SJSA1 (cell line): Measurements from ENCODE around the gene RCAN1. TPM values are rescaled to one million over a fixed set of nuclear protein-coding genes. Genes with fewer than 3 reads are reported as not detected.
A peak's percentile ranks its signal among the peaks of the same experiment; 100 is the strongest.

Experiments
- DNase-seq, 2 experiments: peaks; one replicate each; pipeline ENCODE4 v3.0.0-alpha.2; 2015 to 2020; ENCODE audit warnings: low spot score in 2 of 2, low read depth in 1 of 2
- H3K27ac ChIP-seq: fragments of 250-450 bp; sonication (Bioruptor Pico); 2 replicates; pipeline ENCODE4 v1.5.1; 2020; ENCODE audit warnings: mild to moderate bottlenecking, moderate library complexity
- H3K27me3 ChIP-seq: fragments of 250-450 bp; sonication (Bioruptor Pico); replicated peaks from 2 replicates; pipeline ENCODE4 v1.5.1; 2020; ENCODE audit warnings: mild to moderate bottlenecking, moderate library complexity
- H3K36me3 ChIP-seq: fragments of 250-450 bp; sonication (Bioruptor Pico); 2 replicates; pipeline ENCODE4 v1.5.1; 2020; ENCODE audit warnings: mild to moderate bottlenecking
- H3K4me1 ChIP-seq: fragments of 250-450 bp; sonication (Bioruptor Pico); replicated peaks from 2 replicates; pipeline ENCODE4 v1.6.1; 2021; ENCODE audit warnings: mild to moderate bottlenecking
- H3K4me3 ChIP-seq: fragments of 250-450 bp; sonication (Bioruptor Pico); 2 replicates; pipeline ENCODE4 v1.5.1; 2020; ENCODE audit warnings: mild to moderate bottlenecking
- H3K9me3 ChIP-seq: fragments of 250-450 bp; sonication (Bioruptor Pico); replicated peaks from 2 replicates; pipeline ENCODE4 v1.5.1; 2020; ENCODE audit warnings: mild to moderate bottlenecking
- total RNA-seq: library from RNA; depleted of rRNA; stranded (reverse); fragments of >200 nt; shearing (Covaris generic); gene quantifications from 2 replicates; pipeline ENCODE4 v1.2.3, GENCODE V29; 2014

Gene RCAN1
- total RNA-seq, 1 experiment from 2014 or later = 132 TPM

GRCh38 chr21:34526241-34526617, 88.7 kb downstream of the RCAN1 start:
- peaks cover 42% of the 10 kb centered on the region for H3K36me3 ChIP-seq
- H3K27me3 ChIP-seq = no peaks in the 10 kb centered on the region
- peaks cover 44% of the 10 kb centered on the region for H3K4me1 ChIP-seq
- H3K4me3 ChIP-seq = peak overlapping the region; percentile 45
- DNase-seq = no peak
- H3K27ac ChIP-seq = peak overlapping the region; percentile 94
- no peaks in the 10 kb centered on the region for H3K9me3 ChIP-seq

GRCh38 chr21:34524646-34525601, 90.0 kb downstream of the RCAN1 start:
- peaks cover 33% of the 10 kb centered on the region for H3K4me1 ChIP-seq
- peak in 1 of 2 experiments; percentile 57 for DNase-seq
- no peaks in the 10 kb centered on the region for H3K9me3 ChIP-seq
- peaks cover 55% of the 10 kb centered on the region for H3K36me3 ChIP-seq
- peak overlapping the region; percentile 45 for H3K4me3 ChIP-seq
- H3K27ac ChIP-seq = peak overlapping the region; percentile 94
- no peaks in the 10 kb centered on the region for H3K27me3 ChIP-seq

- Histone ChIP-seq H3K27ac (no peak overlapping the region), H3K36me3 (peaks cover 72% of the 10 kb centered on the region), H3K27me3 (no peaks in the 10 kb centered on the region), H3K4me3 (no peak overlapping the region), H3K4me1 (peaks cover 27% of the 10 kb centered on the region), H3K9me3 (no peaks in the 10 kb centered on the region)
- DNase-seq = no peak
These were observed 91.8 kb downstream of the RCAN1 start for GRCh38 chr21:34523019-34523555.

GRCh38 chr21:34522284-34522683, 92.6 kb downstream of the RCAN1 start:
- no peak for DNase-seq
- Histone ChIP-seq H3K36me3 (peaks cover 80% of the 10 kb centered on the region), H3K27ac (no peak overlapping the region), H3K9me3 (no peaks in the 10 kb centered on the region), H3K4me1 (peaks cover 19% of the 10 kb centered on the region), H3K4me3 (no peak overlapping the region), H3K27me3 (no peaks in the 10 kb centered on the region)

DNA sequence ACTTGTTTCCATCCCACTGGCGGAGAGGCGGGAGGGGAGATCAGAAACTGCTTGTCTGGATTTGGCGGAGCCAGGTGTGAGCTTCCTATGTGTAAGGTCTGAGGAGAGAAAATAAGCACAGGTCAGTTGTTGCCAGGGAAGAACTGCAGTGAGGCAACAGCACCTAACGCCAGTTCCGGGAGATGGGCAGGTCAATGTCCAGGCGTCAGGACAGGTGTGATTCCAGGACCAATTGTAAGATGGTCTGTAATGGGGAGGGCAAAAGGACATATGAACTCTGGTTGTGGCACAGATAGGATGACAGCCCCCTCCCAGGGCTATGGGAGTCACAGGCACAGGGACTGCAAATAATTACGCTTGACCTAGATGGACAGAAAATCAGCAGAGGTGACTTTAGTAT, 93.4 kb downstream of the RCAN1 start:
- no peak for DNase-seq

DNA sequence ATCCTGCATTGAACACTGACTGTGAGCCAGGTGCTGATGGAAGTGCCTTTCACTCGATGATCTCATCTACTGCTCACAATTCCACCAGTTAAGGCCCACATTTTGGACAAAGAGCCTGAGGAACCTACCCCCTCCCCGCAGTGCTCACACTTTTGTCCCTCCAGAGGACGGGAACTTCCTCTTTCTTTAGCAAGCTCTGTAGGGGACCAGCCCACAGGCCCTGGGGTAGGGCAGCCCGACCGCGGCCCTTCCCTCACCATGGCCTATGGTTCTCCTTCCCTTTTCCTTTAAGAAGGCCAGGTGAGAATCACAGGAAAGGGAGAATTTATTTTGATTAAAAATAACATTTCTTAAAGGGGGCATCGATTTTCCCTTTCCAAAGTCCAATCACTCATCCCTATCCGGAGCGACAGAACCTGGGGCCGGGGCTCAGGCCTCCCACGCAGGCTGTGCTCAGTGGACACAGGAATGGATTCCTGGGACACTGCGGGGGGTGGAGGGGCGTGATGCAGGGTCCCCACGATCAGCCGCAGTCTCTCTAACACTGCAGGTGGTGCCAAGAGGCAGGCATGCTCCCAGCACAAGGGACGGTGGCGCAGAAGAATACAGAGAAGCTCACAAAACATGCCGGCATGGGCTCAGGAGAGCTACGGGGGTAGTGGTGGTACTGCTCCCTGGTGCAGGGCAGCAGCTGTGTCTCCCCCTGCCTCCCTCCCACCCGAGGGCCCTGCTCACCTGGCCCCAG, 94.0 kb downstream of the RCAN1 start:
- no peak for DNase-seq
- no peaks in the 10 kb centered on the region for H3K9me3 ChIP-seq
- no peaks in the 10 kb centered on the region for H3K27me3 ChIP-seq
- peaks cover 16% of the 10 kb centered on the region for H3K4me1 ChIP-seq
- no peak overlapping the region for H3K4me3 ChIP-seq
- H3K36me3 ChIP-seq = peaks cover 93% of the 10 kb centered on the region
- no peak overlapping the region for H3K27ac ChIP-seq

More for the DNA sequence above, 93.4 kb downstream of the RCAN1 start:
- H3K9me3 ChIP-seq = no peaks in the 10 kb centered on the region
- peaks cover 87% of the 10 kb centered on the region for H3K36me3 ChIP-seq
- H3K27ac ChIP-seq = no peak overlapping the region
- peaks cover 16% of the 10 kb centered on the region for H3K4me1 ChIP-seq
- H3K27me3 ChIP-seq = no peaks in the 10 kb centered on the region
- no peak overlapping the region for H3K4me3 ChIP-seq

GRCh38 chr21:34520281-34520680, 94.6 kb downstream of the RCAN1 start:
- no peak for DNase-seq
- H3K27ac ChIP-seq = no peak overlapping the region
- H3K4me1 ChIP-seq = peaks cover 16% of the 10 kb centered on the region
- H3K36me3 ChIP-seq = peaks cover 97% of the 10 kb centered on the region
- H3K27me3 ChIP-seq = no peaks in the 10 kb centered on the region
- H3K4me3 ChIP-seq = no peak overlapping the region
- no peaks in the 10 kb centered on the region for H3K9me3 ChIP-seq

GRCh38 chr21:34519694-34520093, 95.2 kb downstream of the RCAN1 start:
- no peak for DNase-seq
- Histone ChIP-seq H3K4me3 (no peak overlapping the region), H3K9me3 (no peaks in the 10 kb centered on the region), H3K27me3 (no peaks in the 10 kb centered on the region), H3K27ac (no peak overlapping the region), H3K36me3 (peaks cover 95% of the 10 kb centered on the region), H3K4me1 (peaks cover 10% of the 10 kb centered on the region)

DNA sequence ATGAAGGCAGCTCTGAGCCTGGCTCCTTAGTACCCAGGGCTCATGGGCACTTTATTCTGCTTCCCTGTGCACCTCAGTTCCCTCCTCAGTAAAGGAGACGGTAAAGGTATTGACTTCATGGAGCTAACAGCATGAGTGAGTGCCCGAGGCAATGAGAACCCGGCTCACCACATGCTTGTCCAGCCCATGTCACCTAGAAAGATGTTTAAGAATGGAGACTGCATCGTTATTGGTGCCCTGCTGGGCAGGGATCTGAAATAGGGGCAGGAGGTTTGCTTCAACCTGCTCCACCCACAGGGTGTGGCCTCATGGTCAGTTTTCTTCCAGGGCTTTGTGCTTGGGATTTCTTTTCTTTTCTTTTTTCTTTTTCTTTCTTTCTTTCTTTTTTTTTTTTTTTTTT, 95.9 kb downstream of the RCAN1 start:
- no peaks in the 10 kb centered on the region for H3K9me3 ChIP-seq
- no peak for DNase-seq
- H3K36me3 ChIP-seq = peaks cover 91% of the 10 kb centered on the region
- H3K4me3 ChIP-seq = no peak overlapping the region
- H3K4me1 ChIP-seq = peaks cover 3% of the 10 kb centered on the region
- no peak overlapping the region for H3K27ac ChIP-seq
- no peaks in the 10 kb centered on the region for H3K27me3 ChIP-seq

DNA sequence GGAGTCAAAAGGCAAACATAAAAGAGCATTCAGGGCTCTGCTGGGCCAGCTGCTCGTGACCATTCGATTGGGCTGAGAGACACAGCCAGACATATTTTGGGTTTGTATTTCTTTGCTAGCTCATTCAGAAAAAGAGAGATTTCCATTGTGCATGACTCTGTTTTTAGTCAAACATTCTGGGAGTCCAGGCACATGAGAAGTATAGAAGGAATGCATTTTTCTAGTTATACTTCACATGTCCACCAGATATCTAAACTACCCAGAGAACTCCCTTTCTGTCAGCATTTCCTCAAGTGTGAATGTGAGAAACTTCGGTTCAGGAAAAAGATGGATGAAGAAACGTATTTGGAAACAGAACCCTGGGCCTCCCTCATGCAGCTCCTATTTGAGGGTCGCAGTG, 96.6 kb downstream of the RCAN1 start:
- no peak for DNase-seq
- H3K27me3 ChIP-seq = no peaks in the 10 kb centered on the region
- no peaks in the 10 kb centered on the region for H3K4me1 ChIP-seq
- H3K36me3 ChIP-seq = peaks cover 84% of the 10 kb centered on the region
- no peak overlapping the region for H3K27ac ChIP-seq
- no peaks in the 10 kb centered on the region for H3K9me3 ChIP-seq
- no peak overlapping the region for H3K4me3 ChIP-seq

GRCh38 chr21:34517491-34518245, 97.2 kb downstream of the RCAN1 start:
- Histone ChIP-seq H3K9me3 (no peaks in the 10 kb centered on the region), H3K27ac (no peak overlapping the region), H3K36me3 (peaks cover 78% of the 10 kb centered on the region), H3K4me3 (no peak overlapping the region), H3K27me3 (no peaks in the 10 kb centered on the region), H3K4me1 (no peaks in the 10 kb centered on the region)
- DNase-seq = no peak

GRCh38 chr21:34517039-34517438, 97.9 kb downstream of the RCAN1 start:
- Histone ChIP-seq H3K4me1 (no peaks in the 10 kb centered on the region), H3K36me3 (peaks cover 74% of the 10 kb centered on the region), H3K27ac (no peak overlapping the region), H3K9me3 (no peaks in the 10 kb centered on the region), H3K4me3 (no peak overlapping the region), H3K27me3 (no peaks in the 10 kb centered on the region)
- DNase-seq = no peak

DNA sequence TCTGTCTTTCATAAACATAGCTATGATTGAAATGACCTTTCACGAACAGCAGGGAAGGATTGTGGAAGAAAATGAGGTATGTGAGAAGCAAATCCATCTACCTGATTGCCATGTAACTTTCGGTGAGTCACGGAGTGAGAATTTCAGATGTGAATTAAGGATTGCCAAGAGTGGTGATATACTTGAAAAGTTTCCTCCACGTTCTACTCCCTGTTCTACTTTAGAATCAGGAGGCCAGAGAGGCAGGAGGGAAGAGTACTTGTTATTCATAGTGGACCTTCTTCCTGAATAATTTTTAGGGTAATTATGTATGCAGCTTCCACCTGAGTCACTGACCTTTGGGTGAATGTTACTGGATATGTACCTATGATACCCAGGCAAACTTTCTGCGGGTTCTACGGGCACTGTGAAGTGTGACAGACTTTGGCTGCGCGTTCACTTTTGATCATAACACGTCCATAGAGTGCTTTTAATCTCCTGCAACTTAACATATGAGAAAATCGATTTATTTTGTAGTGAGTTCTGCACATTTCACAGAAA, 100.3 kb downstream of the RCAN1 start:
- Histone ChIP-seq H3K4me1 (no peaks in the 10 kb centered on the region), H3K36me3 (peaks cover 54% of the 10 kb centered on the region)
- DNase-seq = no peak

More for the DNA sequence above, 100.3 kb downstream of the RCAN1 start:
- Histone ChIP-seq H3K9me3 (no peaks in the 10 kb centered on the region), H3K4me3 (no peak overlapping the region), H3K27me3 (no peaks in the 10 kb centered on the region), H3K27ac (no peak overlapping the region)
